Endothelial cell of umbilical vein (primary cell): Measurements from ENCODE around the gene TMEM108. TPM values are rescaled to one million over a fixed set of nuclear protein-coding genes. Genes with fewer than 3 reads are reported as not detected.

Experiments
- BruUV-seq: library from RNA; stranded (reverse); fragments of 400-500 nt; replicated peaks from 2 replicates; lab custom pipeline; 2021; lab: Mats Ljungman, UMichigan
- CTCF ChIA-PET: fragments of 300-600, 350-600 bp; sonication (Branson Sonifier 250); formaldehyde crosslinking; loops from one replicate; lab custom pipeline; 2021; ENCODE audit warnings: antibody characterized with exemption, inconsistent platforms; lab: Charles Lee
- POLR2A ChIA-PET: fragments of 300-600, 350-600 bp; sonication (Branson Sonifier 250); formaldehyde crosslinking; loops from one replicate; lab custom pipeline; 2021; ENCODE audit warnings: antibody characterized with exemption, inconsistent platforms; lab: Charles Lee
- DNase-seq: peaks from one replicate; pipeline ENCODE4 v3.0.0-alpha.2; 2011; ENCODE audit warnings: low read depth, low spot score
- FAIRE-seq: peaks from 2 replicates; lab custom pipeline; 2011; peaks lifted over from hg19 to GRCh38; lab: Jason Lieb, UNC
- H2AFZ ChIP-seq: 2 replicates; pipeline ENCODE4 v1.6.0; 2012; ENCODE audit warnings: low read depth, low read length, control low read depth, inconsistent platforms
- H3K27ac ChIP-seq: 2 replicates; pipeline ENCODE4 v1.5.1; 2011; ENCODE audit warnings: low read depth, mild to moderate bottlenecking, control low read depth, low read length, moderate library complexity; ENCODE audit not compliant: insufficient read depth
- H3K27me3 ChIP-seq, 2 experiments: 2 replicates each; pipeline versions ENCODE4 v1.6.0 to v1.6.1; 2011; ENCODE audit warnings: low read length in 2 of 2, mixed read lengths in 1 of 2; ENCODE audit not compliant: control insufficient read depth in 2 of 2, insufficient read depth in 2 of 2
- H3K36me3 ChIP-seq, 2 experiments: 2 replicates in 1 of 2; 3 replicates in 1 of 2; pipeline ENCODE4 v1.5.1; 2011; ENCODE audit warnings: low read length in 2 of 2, mild to moderate bottlenecking in 1 of 2, moderate library complexity in 1 of 2; ENCODE audit not compliant: control insufficient read depth in 2 of 2, insufficient read depth in 2 of 2; ENCODE audit errors: extremely low read depth in 1 of 2
- H3K4me1 ChIP-seq: 3 replicates; pipeline ENCODE4 v1.5.1; 2011; ENCODE audit warnings: mild to moderate bottlenecking, low read length; ENCODE audit not compliant: control insufficient read depth, insufficient read depth; ENCODE audit errors: extremely low read depth
- H3K4me2 ChIP-seq: 2 replicates; pipeline ENCODE4 v1.6.1; 2011; ENCODE audit warnings: low read length, control low read depth, mixed read lengths; ENCODE audit not compliant: insufficient read depth
- H3K4me3 ChIP-seq, 3 experiments: fragments of 200-600 bp in 1 of 3; sonication (generic), shearing (Covaris generic) in 1 of 3; replicated peaks in 1 of 3; 2 replicates each; pipeline ENCODE4 v1.5.1; 2011 to 2016; ENCODE audit warnings: control low read depth in 3 of 3, low read length in 3 of 3, mild to moderate bottlenecking in 2 of 3, inconsistent platforms in 1 of 3, low read depth in 1 of 3, moderate library complexity in 1 of 3; ENCODE audit not compliant: insufficient read depth in 1 of 3
- H3K79me2 ChIP-seq: 2 replicates; pipeline ENCODE4 v1.6.0; 2012; ENCODE audit warnings: low read length, inconsistent platforms; ENCODE audit not compliant: control insufficient read depth, insufficient read depth
- H3K9ac ChIP-seq: replicated peaks from 2 replicates; pipeline ENCODE3; 2011; ENCODE audit warnings: low read length, control low read depth; ENCODE audit not compliant: insufficient read depth; ENCODE audit errors: extremely low read depth
- H3K9me1 ChIP-seq: replicated peaks from 3 replicates; pipeline ENCODE4 v1.6.0; 2011; ENCODE audit warnings: mild to moderate bottlenecking, low read length; ENCODE audit not compliant: control insufficient read depth, insufficient read depth; ENCODE audit errors: extremely low read depth
- H3K9me3 ChIP-seq: replicated peaks from 2 replicates; pipeline ENCODE4 v1.5.1; 2012; ENCODE audit warnings: low read length, inconsistent platforms; ENCODE audit not compliant: control insufficient read depth, insufficient read depth
- H4K20me1 ChIP-seq: replicated peaks from 2 replicates; pipeline ENCODE3; 2011; ENCODE audit warnings: mild to moderate bottlenecking, low read length; ENCODE audit not compliant: control insufficient read depth, insufficient read depth; ENCODE audit errors: extremely low read depth
- CTCF ChIP-seq, 2 donors: IDR thresholded peaks; 1 replicate in 1 of 2; 2 replicates in 1 of 2; pipeline ENCODE4 v1.5.1; 2011; ENCODE audit warnings: low read length in 2 of 2, mild to moderate bottlenecking in 2 of 2, moderate library complexity in 2 of 2, control low read depth in 1 of 2, inconsistent platforms in 1 of 2, low read depth in 1 of 2; ENCODE audit not compliant: insufficient read depth in 1 of 2; ENCODE audit errors: extremely low read depth in 1 of 2
- EZH2 ChIP-seq: IDR thresholded peaks from 2 replicates; pipeline ENCODE4 v1.6.1; 2012; ENCODE audit warnings: borderline replicate concordance, low read depth, mild to moderate bottlenecking, moderate library complexity, low read length, inconsistent platforms; ENCODE audit not compliant: severe bottlenecking
- FOS ChIP-seq: IDR thresholded peaks from 2 replicates; pipeline ENCODE4 v1.6.1; 2011; ENCODE audit warnings: mild to moderate bottlenecking, low read length, moderate library complexity, borderline replicate concordance; ENCODE audit not compliant: insufficient read depth
- GATA2 ChIP-seq: IDR thresholded peaks from 2 replicates; pipeline ENCODE4 v1.7.0; 2011; ENCODE audit warnings: low read depth, mild to moderate bottlenecking, moderate library complexity, mixed read lengths, low read length; ENCODE audit not compliant: insufficient read length, insufficient read depth
- JUN ChIP-seq: IDR thresholded peaks from 2 replicates; pipeline ENCODE4 v1.6.1; 2011; ENCODE audit warnings: borderline replicate concordance, low read depth; ENCODE audit not compliant: insufficient read length, insufficient read depth
- MAX ChIP-seq: IDR thresholded peaks from 2 replicates; pipeline ENCODE4 v1.6.1; 2011; ENCODE audit not compliant: insufficient read depth, insufficient read length
- MYC ChIP-seq: IDR thresholded peaks from one replicate; pipeline ENCODE4 v1.6.1; 2011; ENCODE audit warnings: mild to moderate bottlenecking, low read depth, low read length
- POLR2A ChIP-seq: IDR thresholded peaks from 2 replicates; pipeline ENCODE4 v1.6.1; 2012; ENCODE audit warnings: low read depth, mild to moderate bottlenecking, control low read depth, low read length
- POLR2AphosphoS5 ChIP-seq: IDR thresholded peaks from 2 replicates; pipeline ENCODE4 v1.6.1; 2012; ENCODE audit warnings: low read depth, mild to moderate bottlenecking, control low read depth, low read length, moderate library complexity; ENCODE audit not compliant: insufficient read depth
- dilution Hi-C: fragments of 300-500 bp; cut with MboI; formaldehyde crosslinking; loops from one replicate; pipeline ENCODE4 v1.15.0; 2019; ENCODE audit warnings: low sequenced_read_pairs; ENCODE audit not compliant: extremely low pct_ligation_motif_present
- intact Hi-C: fragments of 100-400 bp; cut with micrococcal nuclease; formaldehyde crosslinking; loops from one replicate; pipeline ENCODE4 v1.10.0; 2022
- polyA plus RNA-seq, 4 experiments: library from polyadenylated mRNA; depleted of rRNA in 3 of 4; stranded (reverse) in 3 of 4; unstranded in 1 of 4; fragments of >200 nt; gene quantifications; 2 replicates each; pipeline versions ENCODE4 v1.2.1 to v1.2.3, GENCODE V29; 2011 to 2012; ENCODE audit warnings: missing spikeins in 1 of 4
- total RNA-seq: library from RNA; stranded (reverse); gene quantifications from 2 replicates; pipeline ENCODE4 v1.2.3, GENCODE V29; 2021

The TMEM108 gene
- total and polyA plus RNA-seq, 2 donors (not counting 3 experiments of a cell fraction or from before 2014, with no cell fraction given) = 0.40 to 1.1 TPM

- H4K20me1 ChIP-seq = no peaks in the 10 kb centered on the region
- H3K36me3 ChIP-seq = no peaks in the 10 kb centered on the region
- no peak for TF ChIP-seq EZH2
- intact Hi-C loops = no loop called here
- H3K9me1 ChIP-seq = no peaks in the 10 kb centered on the region
- no peaks in the 10 kb centered on the region for H3K79me2 ChIP-seq
- H3K9me3 ChIP-seq = no peaks in the 10 kb centered on the region
- no peak overlapping the region for H3K4me3 ChIP-seq
- DNase-seq (no peak), FAIRE-seq (no peak)
- H2AFZ ChIP-seq = no peak overlapping the region
- no peak overlapping the region for H3K27ac ChIP-seq
- no peak overlapping the region for H3K9ac ChIP-seq
- peaks cover 0 to 2% of the 10 kb centered on the region in 2 experiments for H3K27me3 ChIP-seq
- no TSS peak for BruUV-seq
- no peaks in the 10 kb centered on the region for H3K4me1 ChIP-seq
- dilution Hi-C loops = no loop called here
- ChIA-PET CTCF (no interaction called here), POLR2A (no interaction called here)
- H3K4me2 ChIP-seq = no peak overlapping the region
These were observed 87.0 kb downstream of the TMEM108 start for GRCh38 chr3:133125171-133125570.

GRCh38 chr3:133125802-133126201 is 87.6 kb downstream of the TMEM108 start:
- dilution Hi-C loops (no loop called here), intact Hi-C loops (no loop called here)
- Histone ChIP-seq H3K27ac (no peak overlapping the region), H3K9me1 (no peaks in the 10 kb centered on the region), H3K27me3 (no peaks in the 10 kb centered on the region), H3K4me3 (no peak overlapping the region), H2AFZ (no peak overlapping the region), H3K4me1 (no peaks in the 10 kb centered on the region), H3K4me2 (no peak overlapping the region), H3K9ac (no peak overlapping the region), H4K20me1 (no peaks in the 10 kb centered on the region), H3K36me3 (no peaks in the 10 kb centered on the region), H3K79me2 (no peaks in the 10 kb centered on the region), H3K9me3 (no peaks in the 10 kb centered on the region)
- BruUV-seq = no TSS peak
- no peak for DNase-seq
- no peak for TF ChIP-seq POLR2AphosphoS5
- TF ChIP-seq EZH2 = no peak
- no peak for TF ChIP-seq MYC
- TF ChIP-seq JUN = no peak
- TF ChIP-seq GATA2 = no peak
- no peak for TF ChIP-seq MAX
- TF ChIP-seq POLR2A = no peak
- TF ChIP-seq FOS = no peak
- TF ChIP-seq CTCF (IDR thresholded peaks at IDR 0.05; ENCODE audit: extremely low read depth in 1 of 2, insufficient read depth in 1 of 2, low read depth in 1 of 2, low read length in 2 of 2) = no peak
- ChIA-PET POLR2A (no interaction called here), CTCF (no interaction called here)
- no peak for FAIRE-seq
